Measurements from ENCODE around the gene LASP1. TPM values are rescaled to one million over a fixed set of nuclear protein-coding genes. Genes with fewer than 3 reads are reported as not detected.
A peak's percentile ranks its signal among the peaks of the same experiment; 100 is the strongest.

The LASP1 gene
- total RNA-seq, 4 donors from 2014 or later: 10.7 to 24.1 (median 20.5) TPM

GRCh38 chr17:38874505-38875400 lies 4.9 kb downstream of the LASP1 start:
- Histone ChIP-seq H3K9me3 (no peaks in the 10 kb centered on the region), H3K27me3 (no peaks in the 10 kb centered on the region), H3K36me3 (no peaks in the 10 kb centered on the region), H3K27ac (peak overlapping the region; percentile 26 to 91 (median 72)), H3K4me1 (peaks cover 22 to 41% of the 10 kb centered on the region in 2 donors), H3K4me3 (peak overlapping the region in 1 of 4 donors; percentile 6)
- in situ Hi-C loops (cut with MboI; ENCODE audit: low sequenced_read_pairs in 4 of 4): loop anchor here in 1 of 4 donors (25.0 kb wide), 2 partner anchors 113 to 288 kb away; partner anchors contain the start of genes ARL5C and PLXDC1
- no peak for ATAC-seq
- intact Hi-C loops (cut with DNase I; ENCODE audit: low total_unique reads): no loop called here
- TF ChIP-seq CTCF (IDR thresholded peaks at IDR 0.05 in 4 of 5, conservative IDR thresholded peaks at IDR 0.05 in 1 of 5) (no peak), POLR2A (IDR thresholded peaks at IDR 0.05) (no peak)
- no peak for DNase-seq

- Histone ChIP-seq H3K4me3 (no peak overlapping the region), H3K27ac (peak overlapping the region; percentile 26 to 91 (median 72)), H3K27me3 (no peaks in the 10 kb centered on the region), H3K36me3 (no peaks in the 10 kb centered on the region), H3K4me1 (peaks cover 30 to 49% of the 10 kb centered on the region in 2 donors), H3K9me3 (no peaks in the 10 kb centered on the region)
- in situ Hi-C loops (cut with MboI; ENCODE audit: low sequenced_read_pairs in 4 of 4) (loop anchor here in 1 of 4 donors (25.0 kb wide), 1 partner anchor 112 kb away; no protein-coding TSS in a partner anchor), intact Hi-C loops (cut with DNase I; ENCODE audit: low total_unique reads) (no loop called here)
- DNase-seq: no peak
- no peak for ATAC-seq
- TF ChIP-seq POLR2A (IDR thresholded peaks at IDR 0.05): no peak
- no peak for TF ChIP-seq CTCF (IDR thresholded peaks at IDR 0.05 in 4 of 5, conservative IDR thresholded peaks at IDR 0.05 in 1 of 5)
Measured at GRCh38 chr17:38875477-38876075, 5.7 kb downstream of the LASP1 start.

- intact Hi-C loops (cut with DNase I; ENCODE audit: low total_unique reads): no loop called here
- H3K9me3 ChIP-seq: no peaks in the 10 kb centered on the region
Measured at GRCh38 chr17:38877130-38877851, 7.4 kb downstream of the LASP1 start.

More at GRCh38 chr17:38877130-38877851, 7.4 kb downstream of the LASP1 start:
- TF ChIP-seq CTCF (IDR thresholded peaks at IDR 0.05 in 4 of 5, conservative IDR thresholded peaks at IDR 0.05 in 1 of 5): no peak
- TF ChIP-seq POLR2A (IDR thresholded peaks at IDR 0.05): no peak
- Histone ChIP-seq H3K27ac (peak overlapping the region in 3 of 4 donors; percentile 1 to 90 (median 17)), H3K36me3 (no peaks in the 10 kb centered on the region), H3K4me3 (no peak overlapping the region), H3K27me3 (no peaks in the 10 kb centered on the region), H3K4me1 (peaks cover 47 to 54% of the 10 kb centered on the region in 2 donors)
- DNase-seq: no peak
- in situ Hi-C loops (cut with MboI; ENCODE audit: low sequenced_read_pairs in 4 of 4): loop anchor here in 1 of 4 donors (25.0 kb wide), 1 partner anchor 110 kb away; no protein-coding TSS in a partner anchor
- ATAC-seq: no peak
